Panc1 (cell line): ENCODE measurements around the gene TNFRSF1B. TPM values are rescaled to one million over a fixed set of nuclear protein-coding genes. Genes with fewer than 3 reads are reported as not detected.

Source experiments
- ATAC-seq: fragments of 200-7000 bp; cut with Tn5 transposase; 2 replicates; pipeline ENCODE4 v1.9.1; 2020; ENCODE audit warnings: mild to moderate bottlenecking, moderate library complexity
- BruUV-seq: library from RNA; stranded (reverse); fragments of 400-500 nt; replicated peaks from 2 replicates; lab custom pipeline; 2021; lab: Mats Ljungman, UMichigan
- CTCF ChIA-PET: fragments of 300-600 bp; sonication (Branson Sonifier 250); formaldehyde crosslinking; loops from one replicate; lab custom pipeline; 2022; ENCODE audit warnings: antibody characterized with exemption; lab: Charles Lee
- POLR2A ChIA-PET: fragments of 300-600 bp; sonication (Branson Sonifier 250); formaldehyde crosslinking; loops from one replicate; lab custom pipeline; 2022; ENCODE audit warnings: antibody characterized with exemption; lab: Charles Lee
- DNase-seq: peaks from one replicate; pipeline ENCODE4 v3.0.0-alpha.2; 2010; ENCODE audit warnings: low read depth, low spot score
- H3K27ac ChIP-seq: 2 replicates; pipeline ENCODE4 v1.5.1; 2011; ENCODE audit warnings: mild to moderate bottlenecking, low read length, inconsistent platforms
- H3K27me3 ChIP-seq: fragments of 200-500 bp; sonication (Bioruptor generic); 2 replicates; pipeline ENCODE4 v1.6.0; 2014; ENCODE audit warnings: low read length, inconsistent platforms; ENCODE audit not compliant: control insufficient read depth, insufficient read depth
- H3K36me3 ChIP-seq: fragments of 200-500 bp; sonication (Bioruptor generic); 2 replicates; pipeline ENCODE4 v1.5.1; 2014; ENCODE audit warnings: inconsistent platforms, mild to moderate bottlenecking, low read length, moderate library complexity; ENCODE audit not compliant: control insufficient read depth, insufficient read depth
- H3K4me1 ChIP-seq: 2 replicates; pipeline ENCODE4 v1.5.1; 2011; ENCODE audit warnings: inconsistent platforms, mild to moderate bottlenecking, low read length, moderate library complexity; ENCODE audit not compliant: control insufficient read depth, insufficient read depth
- H3K4me3 ChIP-seq, 2 experiments: 2 replicates each; pipeline ENCODE4 v1.5.1; 2011 to 2012; ENCODE audit warnings: low read depth in 2 of 2, low read length in 2 of 2, mild to moderate bottlenecking in 2 of 2, inconsistent platforms in 1 of 2, moderate library complexity in 1 of 2
- H3K9me3 ChIP-seq: fragments of 200-500 bp; sonication (Bioruptor generic); 2 replicates; pipeline ENCODE4 v1.5.1; 2014; ENCODE audit warnings: low read depth, mild to moderate bottlenecking, inconsistent platforms, low read length, moderate library complexity; ENCODE audit not compliant: control insufficient read depth, insufficient read depth
- POLR2AphosphoS5 ChIP-seq: IDR thresholded peaks from 2 replicates; pipeline ENCODE4 v1.6.1; 2012; ENCODE audit warnings: mild to moderate bottlenecking, low read depth, low read length, moderate library complexity
- SIN3A ChIP-seq: IDR thresholded peaks from 2 replicates; pipeline ENCODE4 v1.6.1; 2012; ENCODE audit warnings: low read depth, mild to moderate bottlenecking, low read length, moderate library complexity, borderline replicate concordance; ENCODE audit not compliant: insufficient read depth
- TCF7L2 ChIP-seq: IDR thresholded peaks from 2 replicates; pipeline ENCODE4 v1.6.1; 2011; ENCODE audit warnings: mild to moderate bottlenecking, low read depth, low read length, inconsistent platforms
- in situ Hi-C: cut with HindIII; loops from 2 replicates; pipeline ENCODE4 v1.10.0; 2016; ENCODE audit warnings: low sequenced_read_pairs, low pct_unique_long_range_greater_than_20kb
- intact Hi-C: fragments of 100-400 bp; cut with micrococcal nuclease; formaldehyde crosslinking; loops from one replicate; pipeline ENCODE4 v1.10.0; 2022; ENCODE audit not compliant: unreplicated experiment
- total RNA-seq: library from RNA; stranded (reverse); gene quantifications from one replicate; pipeline ENCODE4 v1.2.1, GENCODE V29; 2021; ENCODE audit not compliant: unreplicated experiment
- TF ChIP-seq, protein P1 (sequence below), 2 experiments: IDR thresholded peaks; 2 replicates each; pipeline ENCODE4 v1.6.1; 2011 to 2012; ENCODE audit warnings: low read depth in 2 of 2, control low read depth in 1 of 2, low read length in 1 of 2, mild to moderate bottlenecking in 1 of 2, moderate library complexity in 1 of 2; ENCODE audit not compliant: insufficient read depth in 1 of 2
- TF ChIP-seq, protein P2 (sequence below): fragments of 450-650 bp; IDR thresholded peaks from 2 replicates; pipeline ENCODE4 v1.5.1; 2017; ENCODE audit warnings: mild to moderate bottlenecking

Gene TNFRSF1B
- total RNA-seq, 1 experiment from 2014 or later, result 18.8 TPM

DNA sequence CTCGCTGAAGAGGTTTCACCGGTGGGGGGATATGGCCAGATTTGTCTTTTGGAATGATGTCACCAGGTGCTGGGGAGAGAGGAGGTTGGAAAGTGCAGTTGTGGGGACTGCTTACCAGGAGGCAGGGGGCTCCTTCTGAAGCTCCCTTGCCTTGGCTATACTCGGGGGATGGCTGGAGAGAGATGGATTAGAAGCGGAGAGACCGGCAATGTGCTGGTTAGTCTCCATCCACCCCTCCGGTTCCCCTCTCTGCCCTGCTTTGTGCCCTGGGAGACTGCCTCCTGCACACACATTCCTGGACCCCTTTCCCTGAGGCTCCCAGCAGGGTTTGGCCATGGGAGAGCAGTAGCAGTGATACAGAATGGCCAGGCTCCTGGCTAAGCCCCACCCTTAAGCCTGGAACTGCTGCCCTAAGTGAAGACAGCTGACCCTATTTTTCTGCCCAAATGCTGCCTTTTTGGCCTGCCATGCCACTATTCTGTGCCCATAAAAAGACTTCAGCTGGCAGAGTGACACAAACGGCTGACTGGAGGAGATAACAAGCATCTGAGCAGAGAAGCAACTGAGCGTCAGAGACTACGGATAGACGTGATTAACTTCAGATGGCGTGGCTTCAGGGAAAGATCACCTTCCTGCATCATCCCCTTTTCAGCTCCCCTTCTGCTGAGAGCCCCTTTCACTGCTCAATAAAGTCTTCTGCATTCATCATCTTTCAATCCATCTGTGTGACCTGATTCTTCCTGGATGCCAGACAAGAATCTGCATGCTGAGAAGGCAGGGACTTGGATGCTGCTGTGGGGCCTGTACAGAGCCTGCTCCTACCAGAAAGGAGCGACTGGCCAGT lies 48.5 kb downstream of the TNFRSF1B start:
- TF ChIP-seq, protein P1, sequence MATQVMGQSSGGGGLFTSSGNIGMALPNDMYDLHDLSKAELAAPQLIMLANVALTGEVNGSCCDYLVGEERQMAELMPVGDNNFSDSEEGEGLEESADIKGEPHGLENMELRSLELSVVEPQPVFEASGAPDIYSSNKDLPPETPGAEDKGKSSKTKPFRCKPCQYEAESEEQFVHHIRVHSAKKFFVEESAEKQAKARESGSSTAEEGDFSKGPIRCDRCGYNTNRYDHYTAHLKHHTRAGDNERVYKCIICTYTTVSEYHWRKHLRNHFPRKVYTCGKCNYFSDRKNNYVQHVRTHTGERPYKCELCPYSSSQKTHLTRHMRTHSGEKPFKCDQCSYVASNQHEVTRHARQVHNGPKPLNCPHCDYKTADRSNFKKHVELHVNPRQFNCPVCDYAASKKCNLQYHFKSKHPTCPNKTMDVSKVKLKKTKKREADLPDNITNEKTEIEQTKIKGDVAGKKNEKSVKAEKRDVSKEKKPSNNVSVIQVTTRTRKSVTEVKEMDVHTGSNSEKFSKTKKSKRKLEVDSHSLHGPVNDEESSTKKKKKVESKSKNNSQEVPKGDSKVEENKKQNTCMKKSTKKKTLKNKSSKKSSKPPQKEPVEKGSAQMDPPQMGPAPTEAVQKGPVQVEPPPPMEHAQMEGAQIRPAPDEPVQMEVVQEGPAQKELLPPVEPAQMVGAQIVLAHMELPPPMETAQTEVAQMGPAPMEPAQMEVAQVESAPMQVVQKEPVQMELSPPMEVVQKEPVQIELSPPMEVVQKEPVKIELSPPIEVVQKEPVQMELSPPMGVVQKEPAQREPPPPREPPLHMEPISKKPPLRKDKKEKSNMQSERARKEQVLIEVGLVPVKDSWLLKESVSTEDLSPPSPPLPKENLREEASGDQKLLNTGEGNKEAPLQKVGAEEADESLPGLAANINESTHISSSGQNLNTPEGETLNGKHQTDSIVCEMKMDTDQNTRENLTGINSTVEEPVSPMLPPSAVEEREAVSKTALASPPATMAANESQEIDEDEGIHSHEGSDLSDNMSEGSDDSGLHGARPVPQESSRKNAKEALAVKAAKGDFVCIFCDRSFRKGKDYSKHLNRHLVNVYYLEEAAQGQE (IDR thresholded peaks at IDR 0.05; ENCODE audit: insufficient read depth in 1 of 2, low read depth in 2 of 2, low read length in 1 of 2), result no peak
- TF ChIP-seq TCF7L2 (no peak), SIN3A (no peak), POLR2AphosphoS5 (no peak)
- TF ChIP-seq, protein P2, sequence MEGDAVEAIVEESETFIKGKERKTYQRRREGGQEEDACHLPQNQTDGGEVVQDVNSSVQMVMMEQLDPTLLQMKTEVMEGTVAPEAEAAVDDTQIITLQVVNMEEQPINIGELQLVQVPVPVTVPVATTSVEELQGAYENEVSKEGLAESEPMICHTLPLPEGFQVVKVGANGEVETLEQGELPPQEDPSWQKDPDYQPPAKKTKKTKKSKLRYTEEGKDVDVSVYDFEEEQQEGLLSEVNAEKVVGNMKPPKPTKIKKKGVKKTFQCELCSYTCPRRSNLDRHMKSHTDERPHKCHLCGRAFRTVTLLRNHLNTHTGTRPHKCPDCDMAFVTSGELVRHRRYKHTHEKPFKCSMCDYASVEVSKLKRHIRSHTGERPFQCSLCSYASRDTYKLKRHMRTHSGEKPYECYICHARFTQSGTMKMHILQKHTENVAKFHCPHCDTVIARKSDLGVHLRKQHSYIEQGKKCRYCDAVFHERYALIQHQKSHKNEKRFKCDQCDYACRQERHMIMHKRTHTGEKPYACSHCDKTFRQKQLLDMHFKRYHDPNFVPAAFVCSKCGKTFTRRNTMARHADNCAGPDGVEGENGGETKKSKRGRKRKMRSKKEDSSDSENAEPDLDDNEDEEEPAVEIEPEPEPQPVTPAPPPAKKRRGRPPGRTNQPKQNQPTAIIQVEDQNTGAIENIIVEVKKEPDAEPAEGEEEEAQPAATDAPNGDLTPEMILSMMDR, result no peak
- ATAC-seq, result no peak
- H3K27ac ChIP-seq, result no peak overlapping the region
- no peaks in the 10 kb centered on the region for H3K9me3 ChIP-seq
- intact Hi-C loops (no loop called here), in situ Hi-C loops (no loop called here)
- no peaks in the 10 kb centered on the region for H3K4me1 ChIP-seq
- BruUV-seq, result no TSS peak
- ChIA-PET CTCF (no interaction called here), POLR2A (no interaction called here)
- H3K4me3 ChIP-seq, result no peak overlapping the region
- no peaks in the 10 kb centered on the region for H3K27me3 ChIP-seq
- no peak for DNase-seq
- no peaks in the 10 kb centered on the region for H3K36me3 ChIP-seq

DNA sequence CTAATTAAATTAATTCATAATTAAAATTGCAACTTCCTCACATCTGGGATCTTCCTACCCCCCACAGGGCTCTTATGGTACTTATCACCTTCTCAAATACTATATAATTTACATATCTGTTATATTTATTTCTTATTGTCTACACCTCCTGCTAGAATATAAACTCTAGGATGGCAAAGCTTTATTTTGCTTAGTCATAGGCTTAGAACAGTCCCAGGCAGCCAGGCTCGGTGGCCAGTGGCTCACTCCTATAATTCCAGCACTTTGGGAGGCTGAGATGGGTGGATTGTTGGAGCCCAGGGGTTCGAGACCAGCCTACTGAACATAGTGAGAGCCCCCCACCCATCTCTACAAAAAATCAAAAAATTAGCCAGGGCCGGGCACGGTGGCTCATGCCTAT lies 53.0 kb downstream of the TNFRSF1B start:
- no peak for ATAC-seq
- CTCF ChIA-PET, result no interaction called here
- BruUV-seq, result no TSS peak
- Histone ChIP-seq H3K27ac (no peak overlapping the region), H3K27me3 (no peaks in the 10 kb centered on the region), H3K9me3 (no peaks in the 10 kb centered on the region), H3K36me3 (no peaks in the 10 kb centered on the region), H3K4me3 (no peak overlapping the region), H3K4me1 (no peaks in the 10 kb centered on the region)
- TF ChIP-seq SIN3A, result no peak
- TF ChIP-seq, protein P2, result no peak
- TF ChIP-seq TCF7L2, result no peak
- TF ChIP-seq, protein P1 (IDR thresholded peaks at IDR 0.05; ENCODE audit: insufficient read depth in 1 of 2, low read depth in 2 of 2, low read length in 1 of 2), result no peak
- TF ChIP-seq POLR2AphosphoS5, result no peak
- intact Hi-C loops, result no loop called here
- no peak for DNase-seq
- POLR2A ChIA-PET, result no interaction called here
- in situ Hi-C loops, result no loop called here
